H1 (cell line): ENCODE results near the gene ITPK1. TPM values are rescaled to one million over a fixed set of nuclear protein-coding genes. Genes with fewer than 3 reads are reported as not detected.

Experiments used
- CTBP2 ChIP-seq: IDR thresholded peaks from 2 replicates; pipeline ENCODE4 v1.7.0; 2011; ENCODE audit warnings: borderline replicate concordance, mild to moderate bottlenecking, moderate library complexity, mixed read lengths, low read length; ENCODE audit not compliant: insufficient read depth, insufficient read length
- E2F6 ChIP-seq: IDR thresholded peaks from 2 replicates; pipeline ENCODE4 v1.6.1; 2012; ENCODE audit warnings: inconsistent platforms
- HDAC2 ChIP-seq, 2 experiments: fragments of 300-600 bp in 1 of 2; sonication (generic) in 1 of 2; IDR thresholded peaks; 2 replicates each; pipeline ENCODE4 v1.6.1; 2011 to 2012; ENCODE audit warnings: low read depth in 2 of 2, low read length in 2 of 2, mild to moderate bottlenecking in 2 of 2, moderate library complexity in 2 of 2, borderline replicate concordance in 1 of 2, inconsistent platforms in 1 of 2
- PHF8 ChIP-seq: fragments of 200-600 bp; sonication (generic); conservative IDR thresholded peaks from 2 replicates; pipeline ENCODE4 v1.7.1; 2012; ENCODE audit warnings: low read depth, mild to moderate bottlenecking, inconsistent platforms, low read length, moderate library complexity
- RXRA ChIP-seq: IDR thresholded peaks from 2 replicates; pipeline ENCODE4 v1.6.1; 2011; ENCODE audit warnings: low read depth, mild to moderate bottlenecking, low read length, moderate library complexity; ENCODE audit not compliant: insufficient read depth
- TAF1 ChIP-seq: IDR thresholded peaks from 2 replicates; pipeline ENCODE4 v1.6.1; 2011; ENCODE audit warnings: mild to moderate bottlenecking, low read depth, low read length
- ZNF274 ChIP-seq: IDR thresholded peaks from 2 replicates; pipeline ENCODE4 v1.7.0; 2012; ENCODE audit warnings: low read length, borderline replicate concordance; ENCODE audit errors: extremely low read depth
- polyA plus RNA-seq, 7 experiments: library from polyadenylated mRNA; depleted of rRNA in 3 of 7; stranded (reverse) in 5 of 7; unstranded in 2 of 7; fragments of >200 nt in 5 of 7; fragments of 200-250 nt in 2 of 7; gene quantifications; 1 replicate in 5 of 7; 2 replicates in 1 of 7; 4 replicates in 1 of 7; pipeline versions ENCODE4 v1.2.1 to v1.2.3, GENCODE V29; 2011 to 2013; ENCODE audit warnings: missing spikeins in 2 of 7, mixed read lengths in 2 of 7
- total RNA-seq: library from RNA; stranded (reverse); fragmentation: NEBNext Ultra II Directional; extraction: Animal tissue kit (Norgen Biotek cat#: 25700); gene quantifications from 2 replicates; pipeline ENCODE4 v1.2.1, GENCODE V29; 2021

Gene ITPK1
- total and polyA plus RNA-seq, 2 of the 8 experiments (the other 6 are each of a cell fraction or from before 2014, with no cell fraction given): 108 to 143 TPM

GRCh38 chr14:92938235-92938875, 177.4 kb downstream of the ITPK1 start (continued):
- TF ChIP-seq E2F6 (no peak), RXRA (no peak), ZNF274 (no peak), TAF1 (no peak), HDAC2 (IDR thresholded peaks at IDR 0.05; ENCODE audit: borderline replicate concordance in 1 of 2, low read depth in 2 of 2, low read length in 2 of 2) (no peak), CTBP2 (no peak), PHF8 (no peak)
- TF ChIP-seq, all 59 proteins: peak for 0
